AG08396 (cell line): ENCODE results near the gene NDST1.

ENCODE experiments used
- DNase-seq: peaks from one replicate; pipeline ENCODE4 v3.0.0; 2012; ENCODE audit warnings: low spot score, mixed read lengths

The NDST1 gene

GRCh38 chr5:150523472-150524350, 15.8 kb downstream of the NDST1 start:
- peak; percentile 80 for DNase-seq

- DNase-seq: no peak
Observed at GRCh38 chr5:150525163-150525562, 17.2 kb downstream of the NDST1 start.

GRCh38 chr5:150525781-150526180, 17.9 kb downstream of the NDST1 start:
- no peak for DNase-seq

GRCh38 chr5:150527038-150527437, 19.1 kb downstream of the NDST1 start:
- DNase-seq: no peak

- DNase-seq: no peak
Observed at GRCh38 chr5:150527808-150528207, 19.9 kb downstream of the NDST1 start.

GRCh38 chr5:150528924-150529546, 21.1 kb downstream of the NDST1 start:
- no peak for DNase-seq

- no peak for DNase-seq
Observed at GRCh38 chr5:150529555-150529954, 21.6 kb downstream of the NDST1 start.

GRCh38 chr5:150530423-150530822, 22.5 kb downstream of the NDST1 start:
- no peak for DNase-seq

GRCh38 chr5:150530951-150531588, 23.1 kb downstream of the NDST1 start:
- DNase-seq: no peak

GRCh38 chr5:150531686-150532085, 23.8 kb downstream of the NDST1 start:
- no peak for DNase-seq

GRCh38 chr5:150532151-150532550, 24.2 kb downstream of the NDST1 start:
- DNase-seq: no peak

GRCh38 chr5:150532996-150533395, 25.1 kb downstream of the NDST1 start:
- DNase-seq: no peak

- no peak for DNase-seq
Observed at GRCh38 chr5:150534811-150535210, 26.9 kb downstream of the NDST1 start.

GRCh38 chr5:150535611-150536010, 27.7 kb downstream of the NDST1 start:
- no peak for DNase-seq

- DNase-seq: peak; percentile 62
Observed at GRCh38 chr5:150538007-150538917, 30.3 kb downstream of the NDST1 start.

- no peak for DNase-seq
Observed at GRCh38 chr5:150539206-150539605, 31.3 kb downstream of the NDST1 start.

- no peak for DNase-seq
Observed at GRCh38 chr5:150540042-150540441, 32.1 kb downstream of the NDST1 start.

GRCh38 chr5:150540615-150541396, 32.9 kb downstream of the NDST1 start:
- DNase-seq: peak; percentile 84

GRCh38 chr5:150541397-150541675, 33.4 kb downstream of the NDST1 start:
- DNase-seq: no peak

- no peak for DNase-seq
Observed at GRCh38 chr5:150541895-150542294, 34.0 kb downstream of the NDST1 start.

GRCh38 chr5:150542933-150543445, 35.1 kb downstream of the NDST1 start:
- no peak for DNase-seq
